IPS-11a (cell line): Measurements from ENCODE around the gene TRIM36.
A peak's percentile ranks its signal among the peaks of the same experiment; 100 is the strongest.

Source experiments
- H3K4me3 ChIP-seq: one replicate; pipeline ENCODE4 v1.5.1; 2013; ENCODE audit warnings: low read depth, low read length, control low read depth

The TRIM36 gene

GRCh38 chr5:115168829-115169486, 750 bp downstream of the TRIM36 start:
- peak overlapping the region; percentile 75 for H3K4me3 ChIP-seq

GRCh38 chr5:115166744-115167393, 2.8 kb downstream of the TRIM36 start:
- H3K4me3 ChIP-seq: no peak overlapping the region

- no peak overlapping the region for H3K4me3 ChIP-seq
These were observed 3.9 kb downstream of the TRIM36 start for GRCh38 chr5:115165790-115166189.

- H3K4me3 ChIP-seq: no peak overlapping the region
These were observed 8.7 kb downstream of the TRIM36 start for GRCh38 chr5:115160975-115161475.

GRCh38 chr5:115151208-115151805, 18.4 kb downstream of the TRIM36 start:
- no peak overlapping the region for H3K4me3 ChIP-seq

GRCh38 chr5:115150512-115150911, 19.2 kb downstream of the TRIM36 start:
- H3K4me3 ChIP-seq: no peak overlapping the region

GRCh38 chr5:115147052-115147451, 22.7 kb downstream of the TRIM36 start:
- H3K4me3 ChIP-seq: no peak overlapping the region

GRCh38 chr5:115136294-115136693, 33.4 kb downstream of the TRIM36 start:
- no peak overlapping the region for H3K4me3 ChIP-seq

GRCh38 chr5:115132465-115132864, 37.2 kb downstream of the TRIM36 start:
- no peak overlapping the region for H3K4me3 ChIP-seq

GRCh38 chr5:115126303-115126702, 43.4 kb downstream of the TRIM36 start:
- no peak overlapping the region for H3K4me3 ChIP-seq

- no peak overlapping the region for H3K4me3 ChIP-seq
These were observed 45.0 kb downstream of the TRIM36 start for GRCh38 chr5:115124741-115125140.

GRCh38 chr5:115116001-115116400, 53.7 kb downstream of the TRIM36 start:
- H3K4me3 ChIP-seq: no peak overlapping the region

GRCh38 chr5:115109840-115110239, 59.9 kb downstream of the TRIM36 start:
- H3K4me3 ChIP-seq: no peak overlapping the region

GRCh38 chr5:115109356-115109755, 60.4 kb downstream of the TRIM36 start:
- H3K4me3 ChIP-seq: no peak overlapping the region

- no peak overlapping the region for H3K4me3 ChIP-seq
These were observed 69.3 kb downstream of the TRIM36 start for GRCh38 chr5:115100319-115100955.

GRCh38 chr5:115098041-115098702, 71.5 kb downstream of the TRIM36 start:
- no peak overlapping the region for H3K4me3 ChIP-seq

GRCh38 chr5:115097236-115097635, 72.5 kb downstream of the TRIM36 start:
- H3K4me3 ChIP-seq: no peak overlapping the region

GRCh38 chr5:115096034-115096769, 73.5 kb downstream of the TRIM36 start:
- no peak overlapping the region for H3K4me3 ChIP-seq

GRCh38 chr5:115087951-115088350, 81.8 kb downstream of the TRIM36 start:
- no peak overlapping the region for H3K4me3 ChIP-seq

GRCh38 chr5:115086473-115086872, 83.2 kb downstream of the TRIM36 start:
- no peak overlapping the region for H3K4me3 ChIP-seq
